RPMI7951 (cell line): ENCODE measurements around the gene TTYH1. TPM values are rescaled to one million over a fixed set of nuclear protein-coding genes. Genes with fewer than 3 reads are reported as not detected.
A peak's percentile ranks its signal among the peaks of the same experiment; 100 is the strongest.
"Not testable (repeated sequence)": the region's sequence is repeated elsewhere in the genome, so short reads cannot be mapped to it uniquely, and the experiment has no call there.

Experiments used
- DNase-seq: peaks from one replicate; pipeline ENCODE4 v3.0.0-alpha.2; 2012; ENCODE audit warnings: low read depth
- total RNA-seq: library from RNA; depleted of rRNA; stranded (reverse); fragments of >200 nt; shearing (Covaris generic); gene quantifications from 2 replicates; pipeline ENCODE4 v1.2.3, GENCODE V29; 2014; rRNA removed

Gene TTYH1
- not detected in 2 replicates for total RNA-seq

- no peak for DNase-seq
Measured at GRCh38 chr19:54415208-54415900, at the start of gene TTYH1. Gene TTYH1 (plus strand): TSS chr19:54415464. CDS start chr19:54415553, 89 bp downstream.

DNA sequence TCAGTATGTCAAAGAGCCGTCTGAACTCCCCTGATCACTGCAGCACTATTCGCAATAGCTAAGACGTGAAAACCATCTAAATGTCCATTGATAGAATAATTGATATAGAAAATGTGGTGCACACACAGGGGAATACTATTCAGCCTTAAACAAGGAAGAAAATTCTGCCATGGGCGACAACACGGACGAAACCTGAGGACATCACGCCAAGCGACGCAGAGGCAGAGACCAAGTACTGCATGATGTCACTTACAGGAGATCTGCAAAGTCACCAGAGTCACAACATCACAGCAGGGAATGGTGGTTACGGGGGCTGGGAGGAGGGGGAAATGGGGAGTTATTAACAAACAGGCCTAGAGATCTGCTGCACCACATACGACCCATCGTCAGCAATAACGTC, 49.5 kb upstream of the TTYH1 start:
- not testable (repeated sequence) for DNase-seq

GRCh38 chr19:54366811-54367210, 48.5 kb upstream of the TTYH1 start:
- no peak for DNase-seq

DNA sequence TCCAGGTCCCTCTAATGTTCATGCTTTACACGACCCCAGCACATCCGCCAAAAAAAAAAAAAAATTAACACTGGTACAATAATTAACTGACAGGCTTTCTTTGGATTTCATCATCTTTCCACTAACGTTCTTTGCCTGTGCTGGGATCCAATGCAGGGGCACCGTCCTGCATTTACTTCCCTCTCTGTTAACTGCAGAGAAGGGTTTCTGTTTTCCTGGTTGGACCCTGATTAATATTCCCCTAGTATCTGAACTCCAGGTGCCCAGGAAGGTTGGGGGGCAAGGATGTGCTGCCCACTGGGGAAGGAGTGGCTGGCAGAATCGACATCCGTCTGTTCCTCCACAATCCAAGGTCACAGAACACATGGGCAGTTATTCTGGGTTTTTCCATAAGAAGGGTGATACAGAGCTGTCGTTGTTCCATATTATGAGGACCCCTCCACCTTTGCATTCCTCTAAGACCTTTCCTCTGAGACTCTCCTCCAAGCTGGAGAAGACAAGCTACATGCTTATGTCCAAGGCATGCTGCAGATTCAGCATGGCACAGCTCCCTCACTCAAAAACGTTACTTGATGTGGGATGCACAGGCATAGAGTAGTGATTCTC, 46.1 kb upstream of the TTYH1 start:
- no peak for DNase-seq

- DNase-seq: not testable (repeated sequence)
Measured at GRCh38 chr19:54369688-54370433, 45.4 kb upstream of the TTYH1 start.

- DNase-seq: peak; percentile 34
Measured at GRCh38 chr19:54370434-54370796, 44.8 kb upstream of the TTYH1 start.

DNA sequence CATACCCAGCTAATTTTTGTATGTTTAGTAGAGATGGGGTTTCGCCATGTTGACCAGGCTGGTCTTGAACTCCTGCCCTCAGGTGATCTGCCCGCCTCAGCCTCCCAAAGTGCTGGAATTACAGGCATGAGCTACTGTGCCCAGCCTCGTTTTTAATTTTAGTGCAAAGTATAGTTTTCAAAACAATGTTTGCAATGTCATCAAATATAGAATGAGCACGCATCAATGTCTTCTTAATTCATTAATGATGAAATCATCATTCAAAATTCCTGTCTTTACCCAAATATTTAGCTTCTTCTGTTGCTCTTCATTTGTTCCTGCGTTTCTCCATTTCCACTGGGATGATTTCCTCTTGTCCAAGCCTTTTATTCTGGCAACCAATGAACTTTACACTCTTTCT, 43.8 kb upstream of the TTYH1 start:
- DNase-seq: not testable (repeated sequence)

- peak; percentile 50 for DNase-seq
Measured at GRCh38 chr19:54373781-54374631, 41.3 kb upstream of the TTYH1 start.

- not testable (repeated sequence) for DNase-seq
Measured at GRCh38 chr19:54375181-54375938, 39.9 kb upstream of the TTYH1 start.

DNA sequence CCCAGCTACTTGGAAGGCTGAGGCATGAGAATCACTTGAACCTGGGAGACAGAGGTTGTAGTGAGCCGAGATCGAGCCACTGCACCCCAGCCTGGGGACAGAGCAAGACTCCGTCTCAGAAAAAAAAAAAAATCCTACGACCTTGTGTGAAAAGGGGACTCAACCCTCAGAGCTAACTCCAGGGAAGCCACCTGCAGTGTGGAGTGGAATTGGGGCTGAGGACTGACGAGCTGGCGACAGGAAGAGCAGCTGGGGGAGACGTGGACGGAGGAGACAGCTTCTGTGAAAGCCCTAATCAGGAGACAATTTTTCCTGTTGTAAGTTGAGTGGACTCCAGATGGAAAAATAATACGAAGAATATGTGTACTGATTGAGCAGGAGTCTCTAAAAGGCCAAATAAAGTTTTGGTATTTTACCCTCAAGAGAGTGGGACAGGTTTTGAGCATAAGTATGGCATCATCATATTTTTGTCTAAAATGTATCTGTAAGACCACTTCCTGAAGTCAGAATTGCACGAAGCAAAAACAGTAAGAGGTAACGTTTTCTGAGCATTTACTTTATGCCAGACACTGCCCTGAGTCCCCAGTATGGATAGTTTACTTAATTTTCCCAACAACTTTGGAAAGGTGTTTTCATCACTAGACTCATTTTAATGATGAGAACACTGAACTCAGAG, 38.5 kb upstream of the TTYH1 start:
- DNase-seq: no peak

- no peak for DNase-seq
Measured at GRCh38 chr19:54379187-54379678, 36.0 kb upstream of the TTYH1 start.

GRCh38 chr19:54380897-54381296, 34.4 kb upstream of the TTYH1 start:
- DNase-seq: no peak

DNA sequence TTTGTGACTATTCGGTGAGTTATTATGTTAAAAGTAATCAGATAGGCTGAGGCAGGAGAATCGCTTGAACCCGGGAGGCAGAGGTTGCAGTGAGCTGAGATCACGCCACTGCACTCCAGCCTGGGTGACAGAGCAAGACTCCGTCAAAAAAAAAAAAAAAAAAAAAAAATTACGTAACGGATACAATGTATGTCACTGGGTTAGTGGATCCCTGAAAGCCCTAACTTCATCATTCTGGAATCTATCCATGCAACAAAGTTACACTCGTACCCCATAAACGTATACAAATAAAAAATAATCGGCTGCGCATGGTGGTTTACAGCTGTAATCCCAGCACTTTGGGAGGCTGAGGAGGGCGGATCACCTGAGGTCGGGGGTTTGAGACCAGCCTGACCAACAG, 33.2 kb upstream of the TTYH1 start:
- DNase-seq: not testable (repeated sequence)

- no peak for DNase-seq
Measured at GRCh38 chr19:54383330-54383729, 31.9 kb upstream of the TTYH1 start.

DNA sequence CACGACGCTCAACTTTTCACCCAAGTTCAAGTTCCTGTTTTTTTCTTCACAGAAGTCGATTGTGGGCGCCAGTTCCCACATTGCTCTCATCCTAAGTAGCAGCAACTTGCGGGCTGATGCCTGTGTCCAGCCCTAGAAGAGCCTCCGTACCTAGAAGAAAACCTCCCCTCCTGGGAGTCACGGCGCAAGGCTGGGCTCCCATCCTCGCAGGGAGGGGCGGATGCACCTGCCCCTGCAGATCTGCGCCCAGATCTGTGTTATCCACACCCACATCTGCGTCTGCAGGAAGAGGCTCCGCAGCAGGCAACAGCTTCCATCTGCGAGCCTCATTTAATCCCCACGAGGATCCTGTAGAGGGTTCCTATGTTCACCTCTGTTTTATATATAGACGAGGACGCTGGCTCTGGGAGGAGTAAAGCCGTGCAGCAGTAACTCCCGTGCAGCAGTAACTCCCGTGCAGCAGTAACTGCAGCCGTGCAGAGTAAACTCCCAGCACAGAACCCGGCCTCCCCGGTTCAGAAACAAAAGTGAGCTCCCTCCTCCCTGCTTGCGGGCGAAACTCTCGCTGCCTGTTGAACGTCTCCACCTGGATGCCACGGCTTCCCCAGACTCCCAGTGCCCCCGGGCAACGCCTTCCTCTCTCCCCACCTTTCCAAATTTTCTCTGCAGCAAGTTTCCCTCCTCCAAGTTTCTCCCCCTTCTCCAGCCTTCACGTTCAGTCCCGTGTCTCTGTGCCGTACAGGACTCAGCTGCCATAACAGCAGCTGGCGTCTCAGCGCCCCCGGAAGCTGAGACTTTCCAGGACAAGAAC, 27.1 kb upstream of the TTYH1 start:
- DNase-seq: no peak

DNA sequence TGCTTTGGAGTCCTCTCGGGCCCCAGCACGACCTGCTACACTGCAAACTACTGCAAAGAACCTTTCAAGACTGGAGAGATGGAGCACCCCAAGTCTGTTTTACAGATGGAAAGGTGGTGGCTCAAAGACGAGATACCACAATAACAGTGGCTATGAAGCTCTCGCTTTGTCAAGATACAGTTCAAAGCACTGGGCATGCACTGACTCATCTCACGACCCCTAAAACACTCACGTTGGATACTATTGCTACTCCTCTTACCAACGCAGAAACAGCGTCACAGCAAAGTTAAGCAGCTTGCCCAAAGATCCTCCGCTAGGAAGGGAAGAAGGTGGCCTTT, 26.5 kb upstream of the TTYH1 start:
- DNase-seq: no peak

DNA sequence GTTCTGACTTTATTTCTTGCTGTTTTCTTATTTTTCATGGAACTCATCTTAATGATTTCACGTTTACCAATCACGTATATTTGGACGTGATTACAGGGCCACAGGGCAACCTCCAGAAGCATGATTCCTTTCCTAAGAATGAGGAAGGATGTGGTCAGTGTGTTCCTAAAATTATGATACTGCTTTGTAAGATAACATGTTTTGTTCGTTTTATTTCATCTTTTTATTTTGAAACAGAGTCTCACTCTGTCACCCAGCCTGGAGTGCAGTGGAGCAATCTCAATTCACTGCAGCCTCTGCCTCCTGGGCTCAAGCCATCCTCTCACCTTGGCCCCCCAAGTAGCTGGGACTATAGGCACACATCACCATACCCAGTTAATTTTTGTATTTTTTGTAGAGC, 25.7 kb upstream of the TTYH1 start:
- no peak for DNase-seq

DNA sequence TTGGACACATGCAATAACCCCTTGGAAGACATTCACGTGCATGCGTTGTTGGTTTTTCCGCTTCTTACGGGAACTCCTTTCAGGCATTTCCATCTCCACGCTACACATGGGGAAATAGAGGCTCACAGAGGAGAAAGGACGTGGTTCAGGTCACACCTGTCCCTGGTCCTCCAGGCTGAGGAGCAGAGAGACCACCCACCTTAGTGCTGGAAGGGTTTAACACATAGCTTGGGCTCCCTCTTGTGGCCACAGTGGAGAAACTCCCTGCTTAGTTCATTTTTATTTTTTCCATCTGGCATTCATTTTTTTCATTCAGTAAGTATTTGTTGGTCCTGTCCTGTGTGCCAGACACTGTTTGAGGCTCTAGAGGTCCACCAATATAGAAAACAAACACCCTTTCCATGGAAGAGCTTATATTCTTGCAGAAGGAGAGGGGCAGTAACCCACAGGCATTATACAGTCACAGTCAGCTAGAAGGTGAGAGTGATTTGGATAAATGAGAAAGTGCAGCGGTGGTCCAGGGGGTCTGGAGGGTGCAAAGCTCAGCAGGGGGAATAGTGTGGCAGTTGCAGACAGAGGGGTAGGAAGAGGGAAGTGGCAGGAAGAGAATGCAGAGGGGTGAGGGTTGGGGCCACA, 24.2 kb upstream of the TTYH1 start:
- peak; percentile 50 for DNase-seq

DNA sequence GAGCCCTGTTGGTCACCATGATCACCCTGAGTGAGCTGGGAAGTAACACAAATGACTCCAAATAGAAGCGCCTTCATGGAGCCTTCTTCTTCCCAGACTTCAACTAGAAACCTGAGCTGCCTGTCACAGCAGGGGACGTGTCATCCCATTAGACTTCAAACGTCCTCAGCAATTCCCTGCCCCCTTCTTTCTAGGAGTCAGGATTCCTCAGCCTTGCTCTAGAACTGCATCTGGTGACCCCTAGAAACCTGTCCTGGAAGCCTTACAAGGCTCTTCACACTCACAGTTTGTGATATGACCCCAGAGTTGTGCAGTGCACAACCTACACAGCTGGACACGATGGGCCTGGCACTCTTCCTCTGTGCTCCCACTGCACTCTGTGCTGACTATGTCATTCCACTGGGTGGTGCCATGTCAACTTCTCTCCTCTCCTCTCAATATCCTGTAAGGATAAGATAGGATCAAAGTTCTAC, 23.6 kb upstream of the TTYH1 start:
- no peak for DNase-seq
